Activated CD8-positive, alpha-beta memory T cell treated with anti-CD3 and anti-CD28 coated beads, Interleukin-2, amount 50 U/mL, for 24 hours (primary cell): ENCODE data around the gene KRTAP4-12.
"Not testable (repeated sequence)": the region's sequence is repeated elsewhere in the genome, so short reads cannot be mapped to it uniquely, and the experiment has no call there.

Experiments used
- DNase-seq: peaks from one replicate; pipeline ENCODE4 v3.0.0-alpha.2; 2020; ENCODE audit errors: extremely low read depth

Gene KRTAP4-12

DNA sequence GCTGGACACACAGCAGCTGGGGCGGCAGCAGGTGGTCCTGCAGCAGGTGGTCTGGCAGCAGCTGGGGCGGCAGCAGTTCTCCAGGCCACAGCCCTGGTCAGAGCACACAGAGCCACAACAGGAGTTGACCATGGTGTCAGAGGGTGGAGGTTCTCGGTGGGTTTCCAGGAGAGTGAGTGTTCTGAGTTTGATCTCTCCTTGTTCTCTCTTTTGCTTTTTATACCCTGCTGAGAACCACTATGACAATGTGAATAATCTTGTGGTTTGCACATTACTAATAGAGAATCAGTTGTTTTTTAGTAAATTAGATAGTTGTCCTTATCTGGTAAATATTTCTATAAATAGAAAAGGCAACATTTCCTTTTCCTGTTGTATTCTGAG lies at the start of gene KRTAP4-12:
KRTAP4-12 (minus strand) TSS at position 192 of the 381 bp plus-strand sequence; CDS start at position 132, 60 bp downstream.
- DNase-seq, result not testable (repeated sequence)

- DNase-seq, result no peak
Observed at GRCh38 chr17:41171886-41172285, 47.9 kb upstream of the KRTAP4-12 start.

DNA sequence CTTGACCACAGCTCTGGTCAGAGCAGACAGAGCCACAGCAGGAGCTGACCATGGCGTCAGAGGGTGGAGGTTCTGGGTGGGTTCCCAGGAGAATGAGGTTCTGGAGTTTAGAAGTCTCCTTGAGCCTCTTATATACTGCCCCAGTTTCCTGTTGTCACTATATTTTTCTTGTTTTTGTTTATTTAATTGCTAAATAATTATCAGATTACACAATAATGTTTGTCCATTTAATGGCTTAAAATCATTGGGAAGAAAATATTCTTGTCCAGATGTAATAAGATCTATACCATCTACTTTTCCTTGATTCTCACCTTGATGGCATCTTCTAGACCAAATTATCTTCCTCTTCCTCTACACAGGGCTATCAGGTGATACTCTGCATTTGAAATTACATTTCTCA lies 44.1 kb upstream of the KRTAP4-12 start, which contains the start of gene KRTAP4-3:
KRTAP4-3 (minus strand) TSS at position 101 of the 400 bp plus-strand sequence; CDS start at position 52, 49 bp downstream.
- no peak for DNase-seq

GRCh38 chr17:41167561-41167960 lies 43.6 kb upstream of the KRTAP4-12 start:
- DNase-seq, result no peak

GRCh38 chr17:41163828-41164227 lies 39.8 kb upstream of the KRTAP4-12 start:
- no peak for DNase-seq

GRCh38 chr17:41160648-41161047 lies 36.7 kb upstream of the KRTAP4-12 start, which contains the start of gene KRTAP4-4:
Gene KRTAP4-4 (minus strand): TSS chr17:41160748. CDS start chr17:41160691, 57 bp downstream.
- no peak for DNase-seq

GRCh38 chr17:41160190-41160589 lies 36.2 kb upstream of the KRTAP4-12 start:
- DNase-seq, result not testable (repeated sequence)

- no peak for DNase-seq
Observed at GRCh38 chr17:41153856-41154255, 29.9 kb upstream of the KRTAP4-12 start.

DNA sequence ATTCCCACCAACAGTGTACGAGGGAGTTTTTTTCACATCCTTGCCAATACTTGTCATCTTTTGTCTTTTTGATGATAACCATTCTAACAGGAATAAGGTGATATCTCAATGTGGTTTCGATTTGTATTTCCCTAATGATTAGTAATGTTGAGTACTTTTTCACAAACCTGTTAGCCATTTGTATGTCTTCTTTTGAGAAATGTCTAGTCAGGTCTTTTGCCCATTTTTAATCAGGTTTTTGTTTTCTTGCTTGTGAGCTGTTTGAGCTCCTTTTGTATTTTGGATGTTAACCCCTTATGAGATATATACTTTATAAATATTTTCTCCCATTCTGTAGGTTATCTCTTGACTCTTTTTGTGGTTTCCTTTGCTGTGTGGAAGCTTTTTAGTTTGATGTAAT lies 27.5 kb upstream of the KRTAP4-12 start:
- DNase-seq, result no peak

GRCh38 chr17:41150026-41150425 lies 26.0 kb upstream of the KRTAP4-12 start:
- no peak for DNase-seq

- DNase-seq, result no peak
Observed at GRCh38 chr17:41149652-41149985, 25.6 kb upstream of the KRTAP4-12 start, which contains the start of gene KRTAP4-5. Gene KRTAP4-5 (minus strand): TSS chr17:41149825. CDS start chr17:41149767, 58 bp downstream.

DNA sequence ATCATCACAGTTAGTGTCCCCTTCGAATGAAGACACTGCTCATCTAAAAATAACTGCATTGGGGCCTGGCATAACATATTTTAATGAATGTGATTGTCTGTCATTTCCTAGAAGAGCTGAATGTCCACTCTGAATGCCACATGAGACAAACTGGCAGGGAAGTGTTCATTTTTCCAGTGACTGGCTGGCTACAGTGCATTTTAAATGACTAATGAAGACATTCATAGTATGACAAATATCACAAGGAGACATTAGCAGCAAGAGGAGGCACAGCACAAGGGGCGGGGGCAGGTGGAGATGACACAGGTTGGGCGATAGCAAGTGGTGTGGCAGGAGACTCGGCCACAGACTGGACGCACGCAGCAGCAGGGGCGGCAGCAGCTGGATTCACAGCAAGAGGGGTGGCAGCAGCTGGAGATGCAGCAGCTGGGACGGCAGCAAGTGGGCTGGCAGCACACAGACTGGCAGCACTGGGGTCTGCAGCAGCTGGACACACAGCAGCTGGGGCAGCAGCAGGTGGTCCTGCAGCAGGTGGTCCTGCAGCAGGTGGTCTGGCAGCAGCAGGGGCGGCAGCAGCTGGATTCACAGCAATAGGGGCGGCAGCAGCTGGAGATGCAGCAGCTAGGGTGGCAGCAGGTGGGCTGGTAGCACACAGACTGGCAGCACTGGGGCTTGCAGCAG lies 25.1 kb upstream of the KRTAP4-12 start:
- DNase-seq, result not testable (repeated sequence)

- DNase-seq, result no peak
Observed at GRCh38 chr17:41147531-41148204, 23.7 kb upstream of the KRTAP4-12 start.

- no peak for DNase-seq
Observed at GRCh38 chr17:41145261-41145660, 21.3 kb upstream of the KRTAP4-12 start.

DNA sequence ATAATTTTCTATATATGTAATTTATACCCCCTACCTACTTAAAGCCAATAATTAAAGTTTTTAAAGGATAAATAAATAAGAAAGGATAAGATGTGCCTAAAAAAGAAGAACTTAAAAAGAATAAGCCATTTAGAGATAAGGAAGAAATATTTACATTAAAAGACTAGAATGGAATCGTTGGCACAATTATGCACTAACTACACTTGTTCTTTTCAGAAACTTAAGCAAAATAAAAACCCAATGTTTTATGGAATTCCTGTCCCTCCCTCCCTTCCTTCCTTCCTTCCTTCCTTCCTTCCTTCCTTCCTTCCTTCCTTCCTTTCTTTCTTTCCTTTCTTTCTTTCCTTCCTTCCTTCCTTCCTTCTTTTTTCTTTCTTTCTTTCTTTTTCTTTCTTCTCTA lies 20.9 kb upstream of the KRTAP4-12 start:
- no peak for DNase-seq

- no peak for DNase-seq
Observed at GRCh38 chr17:41141361-41141760, 17.4 kb upstream of the KRTAP4-12 start.

- DNase-seq, result no peak
Observed at GRCh38 chr17:41140360-41141131, 16.6 kb upstream of the KRTAP4-12 start, which contains the start of gene KRTAP4-6. Gene KRTAP4-6 (minus strand): TSS chr17:41140544. CDS start chr17:41140487, 57 bp downstream.

- DNase-seq, result not testable (repeated sequence)
Observed at GRCh38 chr17:41139865-41140264, 15.9 kb upstream of the KRTAP4-12 start.

DNA sequence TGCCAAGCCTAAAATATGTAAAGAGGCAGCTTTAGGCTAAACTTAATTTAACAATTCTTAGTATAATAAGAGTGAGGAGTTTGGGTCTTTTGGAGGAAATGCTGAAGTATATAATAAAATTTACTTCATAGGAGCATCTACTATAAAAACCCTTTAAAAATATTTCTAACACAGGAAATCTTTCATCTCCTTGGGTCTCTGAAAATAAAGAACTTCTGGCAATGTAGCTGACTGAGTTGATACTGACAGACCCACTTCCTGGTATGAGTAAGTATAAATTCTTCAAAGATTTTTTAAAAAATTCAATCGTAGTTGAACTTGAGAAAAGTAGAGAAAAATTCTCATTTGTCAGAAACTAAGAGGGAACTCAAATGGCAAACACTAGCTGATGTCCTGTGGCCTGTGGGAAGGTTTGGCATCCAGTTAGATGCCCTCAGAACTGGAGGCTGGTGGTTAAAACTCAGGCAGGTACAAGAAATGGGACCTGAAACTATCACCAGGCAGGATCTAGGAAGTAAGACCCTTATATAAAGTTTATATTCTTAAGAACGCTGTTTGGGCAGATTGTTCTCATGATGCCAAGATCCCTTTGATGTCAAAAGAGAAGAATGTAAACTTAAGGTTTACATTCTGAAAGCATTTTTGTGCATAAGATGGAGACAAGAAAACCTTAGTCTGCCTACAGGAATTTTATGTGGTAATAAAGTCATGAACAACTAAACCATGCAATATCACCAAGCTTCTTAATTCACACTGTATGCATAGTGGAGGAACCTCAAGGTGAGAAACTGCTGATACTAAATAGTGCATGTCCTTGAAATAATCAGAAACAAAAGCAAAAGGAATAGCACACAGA lies 10.1 kb upstream of the KRTAP4-12 start:
- DNase-seq, result no peak

GRCh38 chr17:41131979-41132378 lies 8.0 kb upstream of the KRTAP4-12 start:
- DNase-seq, result no peak

DNA sequence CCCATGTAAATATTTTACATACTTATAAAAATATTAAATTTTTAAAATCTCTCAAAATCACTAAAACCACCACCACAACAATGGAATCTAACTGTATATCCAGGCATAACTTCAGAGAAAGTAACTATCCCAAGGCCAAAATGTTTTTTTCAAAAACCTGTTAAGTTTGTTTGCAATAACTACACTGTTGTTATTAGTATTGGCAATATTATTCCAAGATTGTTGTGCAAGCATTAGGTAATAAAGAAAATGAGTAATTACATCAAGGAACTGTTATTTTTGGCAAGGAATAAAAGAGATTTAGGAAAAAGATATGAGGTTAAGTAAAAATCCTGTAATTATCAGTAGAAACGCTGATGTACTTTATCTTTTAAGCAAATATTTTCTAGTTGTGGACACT lies 3.4 kb upstream of the KRTAP4-12 start:
- no peak for DNase-seq
